ENCODE results near the gene CD82. TPM values are rescaled to one million over a fixed set of nuclear protein-coding genes. Genes with fewer than 3 reads are reported as not detected.

The CD82 gene
- total RNA-seq, 1 experiment from 2014 or later, result 30.7 TPM

GRCh38 chr11:44581246-44581645 lies 15.8 kb downstream of the CD82 start:
- H3K27ac ChIP-seq, result no peak overlapping the region
- no peaks in the 10 kb centered on the region for H3K9me3 ChIP-seq (ENCODE audit: insufficient read depth, low read depth)
- no peaks in the 10 kb centered on the region for H4K20me1 ChIP-seq (ENCODE audit: insufficient read depth)
- peaks cover 35% of the 10 kb centered on the region for H3K4me1 ChIP-seq (replicated peaks; ENCODE audit: insufficient read depth)
- no peaks in the 10 kb centered on the region for H3K9me2 ChIP-seq (ENCODE audit: insufficient read depth)
- no peak overlapping the region for H3K4me2 ChIP-seq
- no peak overlapping the region for H2AFZ ChIP-seq
- intact Hi-C loops (cut with micrococcal nuclease; ENCODE audit: unreplicated experiment), result no loop called here
- no peak overlapping the region for H3K4me3 ChIP-seq
- H3K36me3 ChIP-seq (ENCODE audit: low read depth), result no peaks in the 10 kb centered on the region
- peaks cover 10% of the 10 kb centered on the region for H3F3A ChIP-seq (ENCODE audit: insufficient read depth, low read depth)
- TF ChIP-seq EZH2 (IDR thresholded peaks at IDR 0.05; ENCODE audit: low read depth) (no peak), CTCF (conservative IDR thresholded peaks at IDR 0.05) (no peak)
- H3K79me2 ChIP-seq (ENCODE audit: low read depth), result no peaks in the 10 kb centered on the region
- ChIA-PET POLR2A (ENCODE audit: unreplicated experiment) (interaction anchor here (0.6 kb wide), 1 partner anchor 30 kb away, joined by 3 read pairs; no protein-coding TSS in a partner anchor), CTCF (no interaction called here)
- no TSS peak for BruUV-seq (replicated peaks)
- H3K27me3 ChIP-seq (ENCODE audit: insufficient read depth, low read depth), result no peaks in the 10 kb centered on the region
- no peak for DNase-seq

GRCh38 chr11:44582641-44583352 lies 17.3 kb downstream of the CD82 start:
- BruUV-seq (replicated peaks), result no TSS peak
- TF ChIP-seq EZH2 (IDR thresholded peaks at IDR 0.05; ENCODE audit: low read depth), result no peak
- TF ChIP-seq CTCF (conservative IDR thresholded peaks at IDR 0.05), result no peak
- peak in 1 of 2 experiments; percentile 53 for DNase-seq
- ChIA-PET POLR2A (ENCODE audit: unreplicated experiment) (no interaction called here), CTCF (no interaction called here)
- Histone ChIP-seq H2AFZ (no peak overlapping the region), H3K9me3 (ENCODE audit: insufficient read depth, low read depth) (no peaks in the 10 kb centered on the region), H3K4me2 (no peak overlapping the region), H3K36me3 (ENCODE audit: low read depth) (no peaks in the 10 kb centered on the region), H3K79me2 (ENCODE audit: low read depth) (no peaks in the 10 kb centered on the region), H4K20me1 (ENCODE audit: insufficient read depth) (no peaks in the 10 kb centered on the region), H3K27ac (no peak overlapping the region), H3F3A (ENCODE audit: insufficient read depth, low read depth) (peaks cover 5% of the 10 kb centered on the region; the same call in 1 of the 2 replicates), H3K9me2 (ENCODE audit: insufficient read depth) (no peaks in the 10 kb centered on the region), H3K4me1 (replicated peaks; ENCODE audit: insufficient read depth) (peaks cover 20% of the 10 kb centered on the region), H3K27me3 (ENCODE audit: insufficient read depth, low read depth) (no peaks in the 10 kb centered on the region), H3K4me3 (no peak overlapping the region)
- intact Hi-C loops (cut with micrococcal nuclease; ENCODE audit: unreplicated experiment), result no loop called here

GRCh38 chr11:44583353-44583669 lies 17.8 kb downstream of the CD82 start:
- BruUV-seq (replicated peaks), result no TSS peak
- Histone ChIP-seq H3K9me2 (ENCODE audit: insufficient read depth) (no peaks in the 10 kb centered on the region), H3F3A (ENCODE audit: insufficient read depth, low read depth) (peaks cover 5% of the 10 kb centered on the region; the same call in 1 of the 2 replicates), H4K20me1 (ENCODE audit: insufficient read depth) (no peaks in the 10 kb centered on the region), H3K4me1 (replicated peaks; ENCODE audit: insufficient read depth) (peaks cover 15% of the 10 kb centered on the region), H3K4me2 (no peak overlapping the region), H3K27ac (no peak overlapping the region), H3K27me3 (ENCODE audit: insufficient read depth, low read depth) (no peaks in the 10 kb centered on the region), H3K9me3 (ENCODE audit: insufficient read depth, low read depth) (no peaks in the 10 kb centered on the region), H3K4me3 (no peak overlapping the region), H3K36me3 (ENCODE audit: low read depth) (no peaks in the 10 kb centered on the region), H3K79me2 (ENCODE audit: low read depth) (no peaks in the 10 kb centered on the region), H2AFZ (no peak overlapping the region)
- CTCF ChIA-PET, result no interaction called here
- intact Hi-C loops (cut with micrococcal nuclease; ENCODE audit: unreplicated experiment), result no loop called here
- TF ChIP-seq CTCF (conservative IDR thresholded peaks at IDR 0.05) (no peak), EZH2 (IDR thresholded peaks at IDR 0.05; ENCODE audit: low read depth) (no peak)
- DNase-seq, result no peak
- POLR2A ChIA-PET (ENCODE audit: unreplicated experiment), result no interaction called here
